ENCODE data around the gene PTMA.
A peak's percentile ranks its signal among the peaks of the same experiment; 100 is the strongest.

Gene PTMA

GRCh38 chr2:231665245-231666170 is 42.8 kb upstream of the PTMA start:
- Histone ChIP-seq H3K27ac (ENCODE audit: insufficient read depth, low read depth, low read length, poor library complexity, severe bottlenecking) (no peak overlapping the region), H3K27me3 (ENCODE audit: control insufficient read depth, insufficient read depth, low read length, poor library complexity, severe bottlenecking) (peaks cover 5% of the 10 kb centered on the region), H3K4me3 (ENCODE audit: insufficient read depth, low read depth, low read length) (no peak overlapping the region), H3K9me3 (ENCODE audit: control insufficient read depth, low read length) (no peaks in the 10 kb centered on the region), H3K4me1 (ENCODE audit: control insufficient read depth, insufficient read depth, low read length) (peaks cover 7% of the 10 kb centered on the region), H3K36me3 (ENCODE audit: control insufficient read depth, insufficient read depth, low read length) (no peaks in the 10 kb centered on the region)
- 78 to 80% methylated on average over 20 of the region's 20 CpGs for WGBS, 2 experiments

- Histone ChIP-seq H3K27ac (ENCODE audit: insufficient read depth, low read depth, low read length, poor library complexity, severe bottlenecking) (peak overlapping the region; percentile 83), H3K36me3 (ENCODE audit: control insufficient read depth, insufficient read depth, low read length) (no peaks in the 10 kb centered on the region), H3K4me3 (ENCODE audit: insufficient read depth, low read depth, low read length) (peak overlapping the region; percentile 30), H3K4me1 (ENCODE audit: control insufficient read depth, insufficient read depth, low read length) (peaks cover 11% of the 10 kb centered on the region), H3K27me3 (ENCODE audit: control insufficient read depth, insufficient read depth, low read length, poor library complexity, severe bottlenecking) (no peaks in the 10 kb centered on the region), H3K9me3 (ENCODE audit: control insufficient read depth, low read length) (no peaks in the 10 kb centered on the region)
- 4 to 5% methylated on average over 32 of the region's 32 CpGs for WGBS, 2 experiments
These were observed 41.9 kb upstream of the PTMA start for GRCh38 chr2:231666171-231667095.

- H3K36me3 ChIP-seq (ENCODE audit: control insufficient read depth, insufficient read depth, low read length), result no peaks in the 10 kb centered on the region
- peak overlapping the region; percentile 30 for H3K4me3 ChIP-seq (ENCODE audit: insufficient read depth, low read depth, low read length)
- no peaks in the 10 kb centered on the region for H3K9me3 ChIP-seq (ENCODE audit: control insufficient read depth, low read length)
- no peaks in the 10 kb centered on the region for H3K27me3 ChIP-seq (ENCODE audit: control insufficient read depth, insufficient read depth, low read length, poor library complexity, severe bottlenecking)
- H3K27ac ChIP-seq (ENCODE audit: insufficient read depth, low read depth, low read length, poor library complexity, severe bottlenecking), result peak overlapping the region; percentile 83
- WGBS, 2 experiments, result 56 to 60% methylated on average over 11 of the region's 11 CpGs
- peaks cover 18% of the 10 kb centered on the region for H3K4me1 ChIP-seq (ENCODE audit: control insufficient read depth, insufficient read depth, low read length)
These were observed 41.3 kb upstream of the PTMA start for GRCh38 chr2:231667096-231667427.

- 88 to 92% methylated on average over 7 of the region's 7 CpGs for WGBS, 2 experiments
- H3K4me3 ChIP-seq (ENCODE audit: insufficient read depth, low read depth, low read length), result no peak overlapping the region
- peaks cover 22% of the 10 kb centered on the region for H3K4me1 ChIP-seq (ENCODE audit: control insufficient read depth, insufficient read depth, low read length)
- H3K36me3 ChIP-seq (ENCODE audit: control insufficient read depth, insufficient read depth, low read length), result no peaks in the 10 kb centered on the region
- no peak overlapping the region for H3K27ac ChIP-seq (ENCODE audit: insufficient read depth, low read depth, low read length, poor library complexity, severe bottlenecking)
- no peaks in the 10 kb centered on the region for H3K9me3 ChIP-seq (ENCODE audit: control insufficient read depth, low read length)
- H3K27me3 ChIP-seq (ENCODE audit: control insufficient read depth, insufficient read depth, low read length, poor library complexity, severe bottlenecking), result no peaks in the 10 kb centered on the region
These were observed 40.8 kb upstream of the PTMA start for GRCh38 chr2:231667496-231667895.

- Histone ChIP-seq H3K9me3 (ENCODE audit: control insufficient read depth, low read length) (no peaks in the 10 kb centered on the region), H3K36me3 (ENCODE audit: control insufficient read depth, insufficient read depth, low read length) (no peaks in the 10 kb centered on the region), H3K27ac (ENCODE audit: insufficient read depth, low read depth, low read length, poor library complexity, severe bottlenecking) (no peak overlapping the region), H3K27me3 (ENCODE audit: control insufficient read depth, insufficient read depth, low read length, poor library complexity, severe bottlenecking) (no peaks in the 10 kb centered on the region), H3K4me1 (ENCODE audit: control insufficient read depth, insufficient read depth, low read length) (peaks cover 35% of the 10 kb centered on the region), H3K4me3 (ENCODE audit: insufficient read depth, low read depth, low read length) (no peak overlapping the region)
- WGBS, 2 experiments, result 97 to 100% methylated on average over 2 of the region's 2 CpGs
These were observed 39.3 kb upstream of the PTMA start for GRCh38 chr2:231668981-231669380.

- no peak overlapping the region for H3K27ac ChIP-seq (ENCODE audit: insufficient read depth, low read depth, low read length, poor library complexity, severe bottlenecking)
- no peaks in the 10 kb centered on the region for H3K27me3 ChIP-seq (ENCODE audit: control insufficient read depth, insufficient read depth, low read length, poor library complexity, severe bottlenecking)
- WGBS, 2 experiments, result 60 to 65% methylated on average over 17 of the region's 17 CpGs
- peaks cover 32% of the 10 kb centered on the region for H3K4me1 ChIP-seq (ENCODE audit: control insufficient read depth, insufficient read depth, low read length)
- H3K36me3 ChIP-seq (ENCODE audit: control insufficient read depth, insufficient read depth, low read length), result no peaks in the 10 kb centered on the region
- no peaks in the 10 kb centered on the region for H3K9me3 ChIP-seq (ENCODE audit: control insufficient read depth, low read length)
- no peak overlapping the region for H3K4me3 ChIP-seq (ENCODE audit: insufficient read depth, low read depth, low read length)
These were observed 36.9 kb upstream of the PTMA start for GRCh38 chr2:231671270-231672050.

- 34 to 36% methylated on average over 20 of the region's 20 CpGs for whole genome bisulfite sequencing, 2 experiments
- H3K27ac ChIP-seq (ENCODE audit: insufficient read depth, low read depth, low read length, poor library complexity, severe bottlenecking), result no peak overlapping the region
- peaks cover 32% of the 10 kb centered on the region for H3K4me1 ChIP-seq (ENCODE audit: control insufficient read depth, insufficient read depth, low read length)
These were observed 35.5 kb upstream of the PTMA start for GRCh38 chr2:231672617-231673347.

GRCh38 chr2:231673348-231673770 is 35.0 kb upstream of the PTMA start:
- H3K4me1 ChIP-seq (ENCODE audit: control insufficient read depth, insufficient read depth, low read length), result peaks cover 32% of the 10 kb centered on the region
- no peak overlapping the region for H3K4me3 ChIP-seq (ENCODE audit: insufficient read depth, low read depth, low read length)
- H3K27me3 ChIP-seq (ENCODE audit: control insufficient read depth, insufficient read depth, low read length, poor library complexity, severe bottlenecking), result no peaks in the 10 kb centered on the region
- 14 to 15% methylated on average over 5 to 6 of the region's 6 CpGs for WGBS, 2 experiments
- no peak overlapping the region for H3K27ac ChIP-seq (ENCODE audit: insufficient read depth, low read depth, low read length, poor library complexity, severe bottlenecking)
- H3K9me3 ChIP-seq (ENCODE audit: control insufficient read depth, low read length), result no peaks in the 10 kb centered on the region
- no peaks in the 10 kb centered on the region for H3K36me3 ChIP-seq (ENCODE audit: control insufficient read depth, insufficient read depth, low read length)

More at GRCh38 chr2:231672617-231673347, 35.5 kb upstream of the PTMA start:
- no peaks in the 10 kb centered on the region for H3K27me3 ChIP-seq (ENCODE audit: control insufficient read depth, insufficient read depth, low read length, poor library complexity, severe bottlenecking)
- H3K4me3 ChIP-seq (ENCODE audit: insufficient read depth, low read depth, low read length), result no peak overlapping the region
- no peaks in the 10 kb centered on the region for H3K9me3 ChIP-seq (ENCODE audit: control insufficient read depth, low read length)
- H3K36me3 ChIP-seq (ENCODE audit: control insufficient read depth, insufficient read depth, low read length), result no peaks in the 10 kb centered on the region

GRCh38 chr2:231674587-231675338 is 33.6 kb upstream of the PTMA start:
- WGBS, 2 experiments, result 39 to 42% methylated on average over 20 of the region's 20 CpGs
- Histone ChIP-seq H3K36me3 (ENCODE audit: control insufficient read depth, insufficient read depth, low read length) (no peaks in the 10 kb centered on the region), H3K9me3 (ENCODE audit: control insufficient read depth, low read length) (no peaks in the 10 kb centered on the region), H3K27ac (ENCODE audit: insufficient read depth, low read depth, low read length, poor library complexity, severe bottlenecking) (peak overlapping the region; percentile 42), H3K4me3 (ENCODE audit: insufficient read depth, low read depth, low read length) (no peak overlapping the region), H3K27me3 (ENCODE audit: control insufficient read depth, insufficient read depth, low read length, poor library complexity, severe bottlenecking) (no peaks in the 10 kb centered on the region), H3K4me1 (ENCODE audit: control insufficient read depth, insufficient read depth, low read length) (peaks cover 33% of the 10 kb centered on the region)

Measured in ectodermal cell (in vitro differentiated cells).